Kidney capillary endothelial cell (primary cell): ENCODE measurements around the gene EPB41.
"Not testable (repeated sequence)": the region's sequence is repeated elsewhere in the genome, so short reads cannot be mapped to it uniquely, and the experiment has no call there.

Source experiments
- DNase-seq: peaks from one replicate; pipeline ENCODE4 v3.0.0-alpha.2; 2018; ENCODE audit warnings: low spot score

EPB41 gene

GRCh38 chr1:28927648-28928313, 13.4 kb downstream of the EPB41 start:
- no peak for DNase-seq

- DNase-seq: no peak
Measured at GRCh38 chr1:28928314-28928941, 14.1 kb downstream of the EPB41 start.

- DNase-seq: no peak
Measured at GRCh38 chr1:28933277-28933676, 18.9 kb downstream of the EPB41 start.

- no peak for DNase-seq
Measured at GRCh38 chr1:28933918-28934317, 19.5 kb downstream of the EPB41 start.

- DNase-seq: no peak
Measured at GRCh38 chr1:28934676-28935075, 20.3 kb downstream of the EPB41 start.

GRCh38 chr1:28935293-28935692, 20.9 kb downstream of the EPB41 start:
- no peak for DNase-seq

- no peak for DNase-seq
Measured at GRCh38 chr1:28936094-28936493, 21.7 kb downstream of the EPB41 start.

GRCh38 chr1:28936528-28936927, 22.2 kb downstream of the EPB41 start:
- DNase-seq: no peak

- not testable (repeated sequence) for DNase-seq
Measured at GRCh38 chr1:28943581-28943980, 29.2 kb downstream of the EPB41 start.

- no peak for DNase-seq
Measured at GRCh38 chr1:28950006-28950405, 35.6 kb downstream of the EPB41 start.

GRCh38 chr1:28950449-28950848, 36.1 kb downstream of the EPB41 start:
- DNase-seq: no peak

GRCh38 chr1:28954126-28954726, 39.9 kb downstream of the EPB41 start:
- DNase-seq: no peak

GRCh38 chr1:28956038-28956464, 41.7 kb downstream of the EPB41 start:
- DNase-seq: peak; percentile 4

GRCh38 chr1:28962114-28962831, 47.9 kb downstream of the EPB41 start:
- DNase-seq: not testable (repeated sequence)

- DNase-seq: no peak
Measured at GRCh38 chr1:28965271-28965870, 51.0 kb downstream of the EPB41 start.

- DNase-seq: no peak
Measured at GRCh38 chr1:28966617-28967016, 52.2 kb downstream of the EPB41 start.

- peak; percentile 60 for DNase-seq
Measured at GRCh38 chr1:28971980-28972771, 57.8 kb downstream of the EPB41 start.

- no peak for DNase-seq
Measured at GRCh38 chr1:28973596-28974421, 59.4 kb downstream of the EPB41 start.

- no peak for DNase-seq
Measured at GRCh38 chr1:28974432-28974831, 60.1 kb downstream of the EPB41 start.

GRCh38 chr1:28976248-28976647, 61.9 kb downstream of the EPB41 start:
- no peak for DNase-seq

GRCh38 chr1:28981210-28981609, 66.8 kb downstream of the EPB41 start:
- no peak for DNase-seq
